ENCODE data around the gene INPP4B. TPM values are rescaled to one million over a fixed set of nuclear protein-coding genes. Genes with fewer than 3 reads are reported as not detected.

Gene INPP4B
- total RNA-seq, 2 experiments from 2014 or later, result not detected

DNA sequence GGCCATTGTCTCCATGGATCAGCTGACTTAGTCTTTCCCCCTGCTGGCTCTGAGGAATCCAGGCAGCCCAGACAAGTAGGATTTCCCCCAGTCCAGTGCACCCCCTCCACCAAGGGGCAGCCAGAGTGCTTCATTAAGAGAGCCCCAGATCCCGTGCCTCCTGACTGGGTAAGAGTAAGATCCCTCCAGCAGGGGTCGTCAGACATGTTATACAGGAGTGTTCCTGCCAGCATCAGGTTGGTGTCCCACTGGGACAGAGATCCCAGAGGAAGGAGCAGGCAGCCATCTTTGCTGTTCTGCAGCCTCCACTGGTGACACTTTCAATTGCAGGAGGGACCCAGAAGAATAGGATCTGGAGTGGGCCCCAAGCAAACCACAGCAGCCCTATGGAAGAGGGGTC, 29.0 kb upstream of the INPP4B start:
- TF ChIP-seq EZH2phosphoT487 (IDR thresholded peaks at IDR 0.05; ENCODE audit: borderline replicate concordance, low read depth, low read length), result no peak
- TF ChIP-seq, protein P1, sequence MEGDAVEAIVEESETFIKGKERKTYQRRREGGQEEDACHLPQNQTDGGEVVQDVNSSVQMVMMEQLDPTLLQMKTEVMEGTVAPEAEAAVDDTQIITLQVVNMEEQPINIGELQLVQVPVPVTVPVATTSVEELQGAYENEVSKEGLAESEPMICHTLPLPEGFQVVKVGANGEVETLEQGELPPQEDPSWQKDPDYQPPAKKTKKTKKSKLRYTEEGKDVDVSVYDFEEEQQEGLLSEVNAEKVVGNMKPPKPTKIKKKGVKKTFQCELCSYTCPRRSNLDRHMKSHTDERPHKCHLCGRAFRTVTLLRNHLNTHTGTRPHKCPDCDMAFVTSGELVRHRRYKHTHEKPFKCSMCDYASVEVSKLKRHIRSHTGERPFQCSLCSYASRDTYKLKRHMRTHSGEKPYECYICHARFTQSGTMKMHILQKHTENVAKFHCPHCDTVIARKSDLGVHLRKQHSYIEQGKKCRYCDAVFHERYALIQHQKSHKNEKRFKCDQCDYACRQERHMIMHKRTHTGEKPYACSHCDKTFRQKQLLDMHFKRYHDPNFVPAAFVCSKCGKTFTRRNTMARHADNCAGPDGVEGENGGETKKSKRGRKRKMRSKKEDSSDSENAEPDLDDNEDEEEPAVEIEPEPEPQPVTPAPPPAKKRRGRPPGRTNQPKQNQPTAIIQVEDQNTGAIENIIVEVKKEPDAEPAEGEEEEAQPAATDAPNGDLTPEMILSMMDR (conservative IDR thresholded peaks at IDR 0.05; ENCODE audit: low read length), result 0 out of 2 replicates have a peak, but pooled peaks have one; percentile 29
- ChIA-PET CTCF (ENCODE audit: unreplicated experiment) (no interaction called here), POLR2A (no interaction called here)
- Histone ChIP-seq H3K4me1 (ENCODE audit: insufficient read depth, low read length, poor library complexity, severe bottlenecking) (no peaks in the 10 kb centered on the region), H3K4me3 (ENCODE audit: low read depth, low read length, poor library complexity, severe bottlenecking) (no peak overlapping the region), H3K27ac (ENCODE audit: low read depth, low read length, poor library complexity, severe bottlenecking) (no peak overlapping the region), H4K20me1 (ENCODE audit: insufficient read depth, low read length) (no peaks in the 10 kb centered on the region), H3K79me2 (ENCODE audit: insufficient read depth, low read depth, low read length) (no peaks in the 10 kb centered on the region), H2AFZ (ENCODE audit: low read length) (no peak overlapping the region), H3K36me3 (ENCODE audit: insufficient read depth, low read length) (no peaks in the 10 kb centered on the region), H3K9me2 (ENCODE audit: insufficient read depth, low read length) (no peaks in the 10 kb centered on the region), H3K4me2 (ENCODE audit: low read length) (no peak overlapping the region), H3K9me3 (ENCODE audit: low read length) (no peaks in the 10 kb centered on the region)
- intact Hi-C loops (cut with micrococcal nuclease; ENCODE audit: unreplicated experiment), result no loop called here
- no TSS peak for BruUV-seq (replicated peaks)
- peak; percentile 13 for DNase-seq (ENCODE audit: low spot score)

DNA sequence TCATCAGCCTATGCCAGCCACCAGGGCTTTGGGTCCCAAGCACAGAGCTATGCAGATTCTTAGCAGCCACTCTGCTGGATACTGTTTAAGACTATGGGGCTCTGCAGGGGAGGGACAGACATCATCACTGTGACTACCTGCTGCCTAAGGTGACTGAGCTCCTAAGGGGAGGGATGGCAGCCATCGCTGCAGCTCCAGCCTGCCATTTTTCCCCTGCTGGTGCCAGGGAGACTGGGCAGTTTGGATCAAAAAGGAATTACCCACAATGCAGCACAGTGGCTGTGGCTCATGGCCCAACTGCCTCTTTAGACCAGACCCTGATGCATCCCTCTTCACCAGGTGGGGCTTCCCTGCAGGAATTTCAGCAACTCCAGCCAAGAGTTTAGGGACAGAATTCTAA, 28.6 kb upstream of the INPP4B start:
- H3K9me3 ChIP-seq (ENCODE audit: low read length), result no peaks in the 10 kb centered on the region
- TF ChIP-seq, protein P1 (conservative IDR thresholded peaks at IDR 0.05; ENCODE audit: low read length), result no peak
- no peak for TF ChIP-seq EZH2phosphoT487 (IDR thresholded peaks at IDR 0.05; ENCODE audit: borderline replicate concordance, low read depth, low read length)
- no peak overlapping the region for H2AFZ ChIP-seq (ENCODE audit: low read length)
- H3K36me3 ChIP-seq (ENCODE audit: insufficient read depth, low read length), result no peaks in the 10 kb centered on the region
- CTCF ChIA-PET (ENCODE audit: unreplicated experiment), result no interaction called here
- H3K4me3 ChIP-seq (ENCODE audit: low read depth, low read length, poor library complexity, severe bottlenecking), result no peak overlapping the region
- no peaks in the 10 kb centered on the region for H3K9me2 ChIP-seq (ENCODE audit: insufficient read depth, low read length)
- no TSS peak for BruUV-seq (replicated peaks)
- no peaks in the 10 kb centered on the region for H3K4me1 ChIP-seq (ENCODE audit: insufficient read depth, low read length, poor library complexity, severe bottlenecking)
- no peak overlapping the region for H3K27ac ChIP-seq (ENCODE audit: low read depth, low read length, poor library complexity, severe bottlenecking)
- no peak for DNase-seq (ENCODE audit: low spot score)
- POLR2A ChIA-PET, result no interaction called here
- intact Hi-C loops (cut with micrococcal nuclease; ENCODE audit: unreplicated experiment), result no loop called here
- no peak overlapping the region for H3K4me2 ChIP-seq (ENCODE audit: low read length)
- no peaks in the 10 kb centered on the region for H4K20me1 ChIP-seq (ENCODE audit: insufficient read depth, low read length)
- no peaks in the 10 kb centered on the region for H3K79me2 ChIP-seq (ENCODE audit: insufficient read depth, low read depth, low read length)

DNA sequence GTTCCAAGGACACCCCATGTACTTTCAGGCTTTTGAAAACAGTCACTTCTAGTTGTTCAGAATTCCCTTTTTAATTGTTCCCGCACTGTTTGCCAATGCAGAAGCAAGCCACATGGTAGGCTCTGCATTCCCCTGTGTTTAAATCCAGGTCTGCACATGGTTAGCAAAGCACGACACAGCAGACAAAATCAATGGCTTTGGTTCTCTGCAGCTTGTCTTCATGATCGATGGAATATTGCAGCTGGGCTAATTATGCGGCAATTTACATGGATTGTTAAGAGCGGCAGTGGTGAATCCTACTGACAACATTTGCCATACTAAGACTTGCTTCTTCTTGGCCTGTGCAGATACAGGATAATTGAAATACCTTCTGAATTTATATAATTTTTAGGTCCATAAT, 20.6 kb upstream of the INPP4B start:
- Histone ChIP-seq H2AFZ (ENCODE audit: low read length) (no peak overlapping the region), H3K27ac (ENCODE audit: low read depth, low read length, poor library complexity, severe bottlenecking) (no peak overlapping the region), H3K9me3 (ENCODE audit: low read length) (no peaks in the 10 kb centered on the region), H3K4me1 (ENCODE audit: insufficient read depth, low read length, poor library complexity, severe bottlenecking) (no peaks in the 10 kb centered on the region), H3K4me2 (ENCODE audit: low read length) (no peak overlapping the region), H3K79me2 (ENCODE audit: insufficient read depth, low read depth, low read length) (no peaks in the 10 kb centered on the region), H3K9me2 (ENCODE audit: insufficient read depth, low read length) (no peaks in the 10 kb centered on the region), H3K36me3 (ENCODE audit: insufficient read depth, low read length) (no peaks in the 10 kb centered on the region), H3K4me3 (ENCODE audit: low read depth, low read length, poor library complexity, severe bottlenecking) (no peak overlapping the region), H4K20me1 (ENCODE audit: insufficient read depth, low read length) (no peaks in the 10 kb centered on the region)
- no peak for TF ChIP-seq EZH2phosphoT487 (IDR thresholded peaks at IDR 0.05; ENCODE audit: borderline replicate concordance, low read depth, low read length)
- TF ChIP-seq, protein P1 (conservative IDR thresholded peaks at IDR 0.05; ENCODE audit: low read length), result no peak
- intact Hi-C loops (cut with micrococcal nuclease; ENCODE audit: unreplicated experiment), result no loop called here
- no TSS peak for BruUV-seq (replicated peaks)
- ChIA-PET CTCF (ENCODE audit: unreplicated experiment) (no interaction called here), POLR2A (interaction anchor here (0.7 kb wide), 1 partner anchor 1650 kb away, joined by 3 read pairs; no protein-coding TSS in a partner anchor)
- no peak for DNase-seq (ENCODE audit: low spot score)
